HepG2 (cell line): ENCODE measurements around the gene CALN1. TPM values are rescaled to one million over a fixed set of nuclear protein-coding genes. Genes with fewer than 3 reads are reported as not detected.

Experiments
- ATAC-seq: fragments of 200-7000 bp; cut with Tn5 transposase; 3 replicates; pipeline ENCODE4 v1.9.1; 2020; ENCODE audit warnings: mild to moderate bottlenecking, moderate library complexity
- BruUV-seq: library from RNA; stranded (reverse); fragments of 400-500 nt; replicated peaks from 2 replicates; lab custom pipeline; 2021; lab: Mats Ljungman, UMichigan
- CTCF ChIA-PET: fragments of 300-600 bp; formaldehyde crosslinking; extraction: SDS; loops from one replicate; lab custom pipeline; 2021; ENCODE audit warnings: low total read pairs, inconsistent platforms, low intra/inter-chr PET ratio; lab: Yijun Ruan, JAX
- POLR2A ChIA-PET: fragments of 350-600 bp; sonication (Branson Sonifier 250); formaldehyde crosslinking; loops from one replicate; lab custom pipeline; 2020; ENCODE audit warnings: antibody characterized with exemption, inconsistent platforms; lab: Yijun Ruan, JAX
- DNase-seq: peaks from one replicate; pipeline ENCODE4 v3.0.0-alpha.2; 2015; ENCODE audit warnings: low spot score
- FAIRE-seq: peaks from 3 replicates; lab custom pipeline; 2011; peaks lifted over from hg19 to GRCh38; lab: Jason Lieb, UNC
- H2AFZ ChIP-seq: one replicate; pipeline ENCODE4 v1.6.1; 2011; ENCODE audit warnings: low read length, inconsistent platforms
- H3K27ac ChIP-seq: fragments of 300-600 bp; 3 replicates; pipeline ENCODE4 v1.8.0; 2011; ENCODE audit warnings: mixed run types, mild to moderate bottlenecking, mixed read lengths, low read length, inconsistent platforms; ENCODE audit not compliant: insufficient read depth; ENCODE audit errors: extremely low read length
- H3K27me3 ChIP-seq, 2 experiments: fragments of 200-600 bp in 1 of 2; 2 replicates in 1 of 2; 3 replicates in 1 of 2; pipeline versions ENCODE4 v1.6.0 to v1.8.0; 2011; ENCODE audit warnings: low read length in 2 of 2, mild to moderate bottlenecking in 2 of 2, moderate library complexity in 2 of 2, inconsistent platforms in 1 of 2; ENCODE audit not compliant: insufficient read depth in 2 of 2, control insufficient read depth in 1 of 2
- H3K36me3 ChIP-seq, 2 experiments: fragments of 200-600 bp in 1 of 2; replicated peaks in 1 of 2; 2 replicates in 1 of 2; 3 replicates in 1 of 2; pipeline versions ENCODE4 v1.5.1 to v1.8.0; 2011; ENCODE audit warnings: low read length in 2 of 2, inconsistent platforms in 1 of 2; ENCODE audit not compliant: insufficient read depth in 2 of 2, control insufficient read depth in 1 of 2
- H3K4me1 ChIP-seq: 2 replicates; pipeline ENCODE4 v1.5.1; 2012; ENCODE audit warnings: low read length, inconsistent platforms; ENCODE audit not compliant: insufficient read depth
- H3K4me2 ChIP-seq: 2 replicates; pipeline ENCODE4 v1.6.0; 2011; ENCODE audit warnings: low read depth, low read length, inconsistent platforms
- H3K4me3 ChIP-seq, 3 experiments: fragments of 200-600 bp in 1 of 3; sonication (generic), shearing (Covaris generic) in 1 of 3; replicated peaks in 1 of 3; 2 replicates each; pipeline ENCODE4 v1.5.1; 2011 to 2016; ENCODE audit warnings: low read length in 3 of 3, inconsistent platforms in 2 of 3, low read depth in 2 of 3, mild to moderate bottlenecking in 2 of 3, control low read depth in 1 of 3, mixed read lengths in 1 of 3; ENCODE audit not compliant: insufficient read depth in 1 of 3
- H3K79me2 ChIP-seq: one replicate; pipeline ENCODE4 v1.6.1; 2011; ENCODE audit warnings: low read length, inconsistent platforms; ENCODE audit not compliant: insufficient read depth
- H3K9ac ChIP-seq: 2 replicates; pipeline ENCODE4 v1.6.0; 2011; ENCODE audit warnings: mild to moderate bottlenecking, low read depth, low read length, inconsistent platforms; ENCODE audit not compliant: insufficient read depth
- H3K9me3 ChIP-seq: 2 replicates; pipeline ENCODE4 v1.5.1; 2012; ENCODE audit warnings: mild to moderate bottlenecking, low read length
- H4K20me1 ChIP-seq: 2 replicates; pipeline ENCODE4 v1.6.0; 2011; ENCODE audit warnings: inconsistent platforms, mild to moderate bottlenecking, low read length, moderate library complexity; ENCODE audit not compliant: insufficient read depth
- ARID2 ChIP-seq: sonication (generic); formaldehyde crosslinking; IDR thresholded peaks from 2 replicates; pipeline ENCODE4 v1.8.1; 2022; ENCODE audit warnings: mild to moderate bottlenecking, missing genetic modification reagents, borderline replicate concordance
- CENPT ChIP-seq: sonication (generic); formaldehyde crosslinking; IDR thresholded peaks from 2 replicates; pipeline ENCODE4 v1.8.0; 2022; ENCODE audit warnings: low read depth, mild to moderate bottlenecking, moderate library complexity, missing genetic modification reagents
- HDAC1 ChIP-seq: sonication (generic); formaldehyde crosslinking; IDR thresholded peaks from 2 replicates; pipeline ENCODE4 v1.5.1; 2020; ENCODE audit warnings: mild to moderate bottlenecking, missing genetic modification reagents
- POLR2AphosphoS5 ChIP-seq: IDR thresholded peaks from 2 replicates; pipeline ENCODE4 v1.6.1; 2012; ENCODE audit warnings: low read depth, low read length
- ZNF460 ChIP-seq: sonication (generic); formaldehyde crosslinking; IDR thresholded peaks from 2 replicates; pipeline ENCODE4 v1.5.1; 2020; ENCODE audit warnings: missing genetic modification reagents, mild to moderate bottlenecking, borderline replicate concordance
- ZNF549 ChIP-seq: sonication (generic); formaldehyde crosslinking; IDR thresholded peaks from 2 replicates; pipeline ENCODE4 v1.5.0; 2020; ENCODE audit warnings: missing genetic modification reagents
- ZNF772 ChIP-seq: sonication (generic); formaldehyde crosslinking; IDR thresholded peaks from 2 replicates; pipeline ENCODE4 v1.5.0; 2020; ENCODE audit warnings: mild to moderate bottlenecking, missing genetic modification reagents
- WGBS: methylation state at CpG from one replicate; pipeline ENCODE4 v1.1.6; 2017; ENCODE audit warnings: low lambda C conversion rate; 5-methylcytosine and 5-hydroxymethylcytosine counted together
- in situ Hi-C: cut with HindIII; loops from 2 replicates; pipeline ENCODE4 v1.10.0; 2017; ENCODE audit warnings: low pct_unique_long_range_greater_than_20kb; ENCODE audit not compliant: extremely low pct_ligation_motif_present
- intact Hi-C: fragments of 100-400 bp; cut with micrococcal nuclease; formaldehyde crosslinking; loops from one replicate; pipeline ENCODE4 v1.10.0; 2022; ENCODE audit not compliant: unreplicated experiment
- polyA plus RNA-seq, 8 experiments: library from polyadenylated mRNA; depleted of rRNA in 3 of 8; stranded (reverse) in 7 of 8; unstranded in 1 of 8; fragments of >200 nt; fragmentation: Illumina TruSeq in 4 of 8; extraction: Trizol in 4 of 8; gene quantifications; 2 replicates each; pipeline versions ENCODE4 v1.2.1 to v1.2.3, GENCODE V29; 2011 to 2016; ENCODE audit warnings: low read depth in 4 of 8, missing spikeins in 1 of 8, mixed read lengths in 1 of 8; ENCODE audit not compliant: insufficient read depth in 1 of 8
- total RNA-seq, 5 experiments: library from RNA; depleted of rRNA; stranded (reverse); fragments of >200 nt; fragmentation: Illumina TruSeq; extraction: Trizol; gene quantifications; 2 replicates each; pipeline ENCODE4 v1.2.3, GENCODE V29; 2016; ENCODE audit warnings: low read depth in 1 of 5

The CALN1 gene
- total and polyA plus RNA-seq, 2 of the 13 experiments (the other 11 are each of a cell fraction or from before 2014, with no cell fraction given) = not detected

DNA sequence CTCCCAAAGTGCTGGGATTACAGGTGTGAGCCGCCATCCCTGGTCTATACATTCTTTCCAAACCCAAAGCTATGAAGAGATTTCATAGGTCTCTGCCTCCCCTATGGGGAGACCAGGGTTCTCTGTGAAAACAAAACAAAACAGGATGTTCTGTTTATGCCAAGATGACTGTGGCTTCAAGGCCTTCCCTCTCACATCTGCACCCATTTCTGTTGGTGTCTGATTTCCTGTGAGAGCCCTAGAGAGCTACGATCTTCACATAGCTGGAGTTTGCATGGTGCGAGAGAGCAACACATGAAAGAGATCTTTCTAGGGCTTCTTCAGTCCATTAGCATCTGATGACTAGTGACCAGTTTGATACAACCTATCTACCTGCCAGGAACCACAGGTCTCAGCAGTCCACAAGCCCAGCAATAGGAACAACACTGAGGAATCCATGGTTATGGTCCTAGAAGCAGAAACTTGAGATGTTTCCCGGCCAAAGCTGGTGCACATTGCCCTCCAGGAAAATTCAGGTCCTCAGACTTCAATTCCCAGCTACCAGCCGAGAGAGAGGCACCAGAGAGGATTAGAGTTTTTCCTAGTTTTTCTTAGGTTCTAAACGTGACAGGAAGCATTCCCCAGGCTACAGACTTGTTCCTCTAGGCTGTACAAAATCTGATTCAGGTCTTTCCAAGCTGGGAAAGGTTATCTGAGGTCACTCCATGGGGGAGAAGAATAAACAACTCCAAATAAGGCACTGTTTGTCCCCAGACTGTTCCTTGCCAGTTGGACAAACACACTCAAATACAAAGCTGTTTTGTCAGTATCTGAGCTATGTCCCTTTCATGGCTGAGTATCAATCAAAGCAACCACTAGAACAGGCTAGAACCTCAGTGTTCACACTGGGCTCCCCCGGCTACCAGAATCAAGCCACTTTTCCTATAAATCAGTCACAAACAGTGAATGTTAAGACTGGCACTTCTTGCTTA, 259.7 kb downstream of the CALN1 start (continued):
- no peak for TF ChIP-seq ZNF549

DNA sequence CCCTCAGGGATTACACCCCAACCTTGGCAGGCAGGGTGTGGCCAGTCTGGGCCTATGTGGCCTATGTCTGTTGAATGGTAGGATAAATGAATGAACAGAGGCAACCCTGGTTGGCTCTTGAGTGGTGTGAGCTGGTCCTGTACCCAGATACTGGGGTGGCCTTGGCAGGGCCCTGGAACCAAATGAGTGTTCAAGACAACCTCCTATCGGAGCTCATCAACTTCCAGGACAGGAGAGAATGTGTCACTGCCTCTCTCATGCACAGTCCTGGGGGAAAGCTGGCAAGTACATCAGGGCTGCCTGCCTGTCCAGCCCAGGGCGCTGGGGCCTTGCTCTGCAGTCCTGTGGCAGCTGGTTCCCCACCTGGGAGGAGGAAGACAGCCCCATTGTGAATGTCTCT, 271.6 kb downstream of the CALN1 start:
- BruUV-seq = no TSS peak
- intact Hi-C loops = no loop called here
- no peak overlapping the region for H3K4me3 ChIP-seq
- H3K36me3 ChIP-seq = no peaks in the 10 kb centered on the region
- TF ChIP-seq ARID2 (CRISPR knock-in tag) (no peak), ZNF460 (CRISPR knock-in tag) (no peak), POLR2AphosphoS5 (no peak), CENPT (no peak), ZNF772 (CRISPR knock-in tag) (no peak), HDAC1 (CRISPR knock-in tag) (no peak)
- TF ChIP-seq, all 625 proteins: peak for 0
- POLR2A ChIA-PET = no interaction called here
- Histone ChIP-seq H3K4me2 (no peak overlapping the region), H3K79me2 (no peaks in the 10 kb centered on the region), H3K4me1 (no peaks in the 10 kb centered on the region), H2AFZ (no peak overlapping the region), H3K9me3 (peaks cover 17% of the 10 kb centered on the region; the same call in 1 of the 2 replicates), H3K27ac (no peak overlapping the region), H4K20me1 (no peaks in the 10 kb centered on the region), H3K27me3 (no peaks in the 10 kb centered on the region), H3K9ac (no peak overlapping the region)
- no peak for ATAC-seq
- CTCF ChIA-PET = no interaction called here
- no peak for FAIRE-seq
- WGBS = no CpG with 5 or more reads among the region's 2 CpGs
- in situ Hi-C loops = no loop called here
- DNase-seq = no peak
